HG02763 (cell line): Measurements from ENCODE around the gene LRRC74B.
"Not testable (repeated sequence)": the region's sequence is repeated elsewhere in the genome, so short reads cannot be mapped to it uniquely, and the experiment has no call there.

ENCODE experiments used
- ATAC-seq: cut with Tn5 transposase; IDR thresholded peaks from one replicate; pipeline ENCODE4 v1.9.1; 2021; ENCODE audit warnings: mild to moderate bottlenecking, moderate library complexity; ENCODE audit not compliant: unreplicated experiment

Gene LRRC74B

GRCh38 chr22:21054046-21054713 is 8.4 kb downstream of the LRRC74B start:
- ATAC-seq = no peak

DNA sequence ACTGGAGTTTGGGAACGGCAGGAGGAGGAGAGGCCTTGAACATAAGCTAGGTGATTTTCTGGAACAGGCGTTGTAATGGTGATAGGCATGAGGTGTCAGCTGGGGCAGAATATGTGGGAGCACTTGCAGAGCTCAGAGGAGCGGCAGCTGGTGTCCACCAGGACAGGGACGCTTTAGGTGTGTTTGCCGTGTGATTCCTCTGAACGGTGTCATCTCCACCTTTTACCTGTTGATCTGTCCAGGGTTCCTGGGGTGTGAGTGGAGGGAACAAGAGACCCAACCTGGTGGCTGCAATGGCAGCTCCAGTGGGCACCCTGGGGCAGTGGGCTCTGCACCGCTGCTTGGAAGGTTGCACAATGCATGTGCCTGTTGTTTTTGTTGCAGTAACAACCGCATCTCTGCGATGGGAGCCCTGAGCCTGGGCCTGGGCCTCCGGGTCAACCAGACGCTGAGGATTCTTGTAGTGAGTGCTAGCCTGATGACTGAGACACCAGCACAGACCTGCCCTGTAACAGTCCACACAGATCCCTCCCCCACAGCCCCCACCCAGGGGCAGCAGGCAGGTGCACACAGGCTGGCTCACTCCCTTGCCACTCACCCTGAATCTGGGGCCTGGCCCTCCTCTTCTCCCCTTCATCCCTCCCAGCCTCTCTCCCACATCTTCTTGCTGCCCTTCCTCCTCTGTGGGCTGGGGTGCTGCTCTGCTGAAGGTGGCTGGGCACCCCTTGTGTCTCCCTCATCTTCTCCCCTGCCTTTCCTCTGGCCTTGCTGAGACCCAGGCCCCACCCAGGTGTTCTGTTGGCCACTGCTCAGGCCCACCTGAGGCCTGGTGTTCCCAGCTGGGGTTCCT is 9.2 kb downstream of the LRRC74B start:
- ATAC-seq = no peak

DNA sequence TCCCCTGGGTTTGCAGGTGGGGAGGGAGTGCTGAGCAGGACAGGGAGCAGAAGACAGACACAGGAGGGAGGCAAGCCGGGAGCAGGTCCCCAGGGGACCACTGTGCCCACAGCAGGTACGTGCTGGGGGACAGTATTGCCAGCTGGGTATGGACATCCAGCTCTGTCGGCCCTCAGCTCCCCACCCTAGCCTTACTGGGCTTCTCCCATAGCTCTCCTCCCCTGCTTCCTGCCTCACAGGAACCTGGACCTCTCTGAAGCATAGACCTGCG is 9.8 kb downstream of the LRRC74B start:
- no peak for ATAC-seq

DNA sequence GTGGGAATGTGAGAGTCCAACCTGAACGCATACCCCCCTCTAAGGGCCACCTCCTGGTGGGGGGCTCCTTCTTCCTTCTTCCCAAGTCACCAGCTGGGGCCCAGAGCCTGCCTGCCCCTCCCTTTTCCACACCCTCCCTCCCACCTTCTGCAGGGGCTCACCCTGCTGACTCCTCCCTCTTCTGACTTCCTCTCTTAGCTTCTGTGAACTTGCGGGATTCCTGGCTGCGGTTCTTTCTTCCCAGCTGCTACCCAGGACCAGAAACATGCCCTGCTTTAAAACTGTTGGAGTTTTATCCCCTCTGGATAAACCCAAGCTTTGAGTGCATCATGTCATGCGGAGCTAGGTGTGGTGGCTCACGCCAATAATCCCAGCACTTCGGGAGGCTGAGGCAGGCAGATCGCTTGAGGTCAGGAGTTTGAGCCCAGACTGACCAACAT is 10.2 kb downstream of the LRRC74B start:
- no peak for ATAC-seq

DNA sequence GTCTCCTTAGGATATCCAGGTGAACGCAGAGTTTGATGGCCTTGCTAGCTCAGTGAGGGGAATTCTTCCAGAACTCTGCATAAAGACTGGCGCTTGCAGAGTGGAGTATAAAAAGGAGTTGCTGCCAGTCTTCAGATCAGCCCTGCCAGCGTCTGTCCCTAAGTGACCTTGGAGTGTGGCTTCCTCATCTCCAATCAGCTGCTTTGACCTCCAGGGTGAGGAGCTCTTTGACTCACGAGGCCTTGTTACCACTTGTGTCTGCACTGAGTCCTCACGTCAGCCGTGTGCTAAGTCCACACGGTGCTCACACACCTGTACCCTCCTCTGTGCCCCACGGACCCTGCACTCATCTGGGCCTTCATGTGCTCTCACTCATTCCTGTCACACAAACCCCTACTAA is 14.6 kb downstream of the LRRC74B start:
- ATAC-seq = not testable (repeated sequence)

- not testable (repeated sequence) for ATAC-seq
These were observed 16.0 kb downstream of the LRRC74B start for GRCh38 chr22:21061660-21062321.

DNA sequence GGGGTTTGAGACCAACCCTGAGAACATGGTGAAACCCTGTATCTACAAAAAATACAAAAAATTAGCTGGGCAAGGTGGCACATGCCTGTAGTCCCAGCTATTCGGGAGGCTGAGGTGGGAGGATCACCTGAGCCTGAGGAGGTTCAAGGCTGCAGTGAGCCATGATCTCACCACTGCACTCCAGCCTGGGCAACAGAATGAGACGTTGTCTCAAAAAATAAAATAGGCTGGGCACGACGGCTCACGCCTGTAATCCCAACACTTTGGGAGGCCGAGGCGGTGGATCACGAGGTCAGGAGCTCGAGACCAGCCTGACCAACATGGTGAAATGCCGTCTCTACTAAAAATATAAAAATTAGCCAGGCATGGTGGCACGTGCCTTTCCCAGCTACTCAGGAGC is 18.7 kb downstream of the LRRC74B start:
- ATAC-seq = not testable (repeated sequence)

- no peak for ATAC-seq
These were observed 19.4 kb downstream of the LRRC74B start for GRCh38 chr22:21064917-21065864.

- ATAC-seq = no peak
These were observed 21.5 kb downstream of the LRRC74B start for GRCh38 chr22:21067075-21067900.

- ATAC-seq = no peak
These were observed 22.3 kb downstream of the LRRC74B start for GRCh38 chr22:21067901-21068680.

DNA sequence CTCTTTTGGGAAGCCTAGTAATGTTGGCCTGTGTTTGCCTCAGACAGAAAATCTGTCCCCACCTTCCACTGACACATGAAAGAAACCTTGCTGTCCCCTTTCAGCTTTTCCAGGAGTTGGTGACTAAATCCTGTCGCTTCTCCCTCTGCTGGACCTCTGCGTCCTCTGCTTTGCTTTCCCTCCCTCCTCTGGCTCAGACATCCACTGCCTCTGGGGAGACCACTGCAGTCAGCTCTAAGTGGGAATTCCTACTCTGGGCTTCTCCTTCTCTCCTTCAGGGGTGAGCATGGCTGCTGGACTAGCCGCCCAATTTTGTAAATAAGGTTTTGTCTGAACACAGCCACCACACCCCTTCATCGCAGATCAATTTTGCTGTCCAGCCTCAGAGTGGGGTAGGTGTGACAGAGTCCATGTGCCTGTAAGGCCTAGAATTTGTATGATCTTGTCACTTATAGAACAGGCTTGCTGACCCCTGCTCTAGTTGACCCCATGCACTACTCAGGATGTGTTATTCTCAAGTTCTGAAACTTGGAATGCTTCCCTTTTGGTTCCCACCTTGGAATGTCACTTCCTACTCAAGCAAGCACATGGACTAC is 23.0 kb downstream of the LRRC74B start:
- ATAC-seq = no peak

- no peak for ATAC-seq
These were observed 23.6 kb downstream of the LRRC74B start for GRCh38 chr22:21069375-21069774.

- ATAC-seq = no peak
These were observed 25.2 kb downstream of the LRRC74B start for GRCh38 chr22:21070690-21071615.

GRCh38 chr22:21071796-21072195 is 26.1 kb downstream of the LRRC74B start:
- ATAC-seq = not testable (repeated sequence)

- no peak for ATAC-seq
These were observed 27.3 kb downstream of the LRRC74B start for GRCh38 chr22:21073023-21073422.

DNA sequence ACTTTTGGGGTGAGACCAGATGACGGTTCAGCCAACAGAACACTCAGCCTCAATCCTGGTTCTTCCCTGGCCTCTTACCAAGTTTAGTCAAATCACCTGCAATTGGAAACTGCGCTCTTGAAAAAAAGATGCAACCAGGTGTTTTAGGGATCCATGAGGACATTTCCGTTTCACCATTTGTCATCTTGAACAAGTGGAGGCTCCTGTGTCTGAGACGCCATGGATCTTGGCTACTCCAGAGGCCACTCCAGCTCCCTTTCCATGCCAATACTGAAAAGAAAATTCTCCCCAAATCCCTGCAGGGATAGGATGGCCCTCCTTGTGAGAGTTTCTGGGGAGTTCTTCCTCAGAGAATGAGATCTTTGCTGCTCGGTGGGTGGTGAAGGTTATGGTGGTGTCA is 27.7 kb downstream of the LRRC74B start:
- ATAC-seq = no peak

- no peak for ATAC-seq
These were observed 28.5 kb downstream of the LRRC74B start for GRCh38 chr22:21074102-21074715.
